T-helper 1 cell (primary cell): ENCODE data around the gene POLR2J.
"Not testable (repeated sequence)": the region's sequence is repeated elsewhere in the genome, so short reads cannot be mapped to it uniquely, and the experiment has no call there.

Experiments
- DNase-seq, 5 donors: peaks; one replicate each; pipeline ENCODE4 v3.0.0-alpha.2; 2012 to 2020

The POLR2J gene

DNA sequence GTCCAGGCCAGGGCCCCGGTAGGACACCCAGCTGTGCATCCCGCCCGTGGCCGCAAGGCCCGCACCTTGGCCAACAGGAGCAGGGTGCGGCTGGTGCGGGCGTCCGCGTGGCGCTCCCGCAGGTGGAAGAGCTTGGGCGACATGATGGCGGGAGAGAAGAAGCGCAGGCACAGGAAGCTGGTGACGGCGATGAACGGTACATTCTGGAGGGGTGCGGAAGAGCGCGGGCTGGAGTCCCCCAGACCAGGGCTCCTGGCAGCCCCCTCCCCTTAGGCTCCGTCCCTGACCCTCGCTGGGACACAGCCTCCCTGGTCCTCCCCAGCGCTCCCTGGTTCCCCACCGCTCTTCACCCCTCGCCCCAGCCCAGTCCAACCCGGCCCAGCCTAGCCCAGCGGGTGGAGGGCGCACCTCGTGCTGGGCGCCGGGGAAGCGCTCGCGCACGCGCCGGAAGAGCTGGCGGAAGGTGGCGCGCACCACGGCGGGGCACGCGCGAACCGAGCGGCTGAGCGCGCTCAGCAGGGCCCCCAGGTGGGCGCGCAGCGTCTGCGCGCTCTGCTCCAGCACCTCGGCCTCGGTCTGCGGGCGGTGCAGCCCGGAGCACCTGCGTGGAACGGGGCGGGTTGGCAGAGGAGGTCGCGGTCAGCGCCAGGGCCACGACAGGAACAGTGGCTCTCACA, 15.9 kb upstream of the POLR2J start:
- DNase-seq: not testable (repeated sequence)

- DNase-seq: not testable (repeated sequence)
Measured at GRCh38 chr7:102494026-102494425, 15.3 kb upstream of the POLR2J start.

GRCh38 chr7:102493220-102493935, 14.7 kb upstream of the POLR2J start:
- DNase-seq: not testable (repeated sequence)

DNA sequence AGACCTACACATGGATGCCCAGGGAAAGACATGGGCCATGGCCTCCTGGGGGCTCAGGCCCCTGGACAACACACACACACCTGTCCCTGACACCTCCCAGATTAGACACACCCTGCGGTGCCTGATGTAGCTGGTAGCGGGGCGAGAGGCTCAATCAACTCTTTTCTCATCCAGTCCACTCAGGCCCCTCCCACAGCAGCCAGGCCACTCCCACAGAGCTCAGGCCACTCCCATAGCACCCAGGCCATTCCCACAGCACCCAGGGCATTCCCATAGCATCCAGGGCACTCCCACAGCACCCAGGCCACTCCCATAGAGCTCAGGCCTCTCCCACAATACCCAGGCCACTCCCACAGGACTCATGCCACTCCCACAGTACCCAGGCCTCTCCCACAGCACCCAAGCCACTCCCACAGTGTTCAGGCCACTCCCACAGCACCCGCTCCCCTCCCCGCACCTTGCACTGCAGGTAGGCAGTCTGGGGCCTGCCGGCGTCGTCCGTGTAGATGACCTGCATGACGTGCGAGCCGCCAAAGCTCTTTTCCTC, 11.9 kb upstream of the POLR2J start:
- peak in 4 of 5 donors; percentile 24 to 36 (median 31) for DNase-seq

- not testable (repeated sequence) for DNase-seq
Measured at GRCh38 chr7:102484317-102484716, 5.6 kb upstream of the POLR2J start.

DNA sequence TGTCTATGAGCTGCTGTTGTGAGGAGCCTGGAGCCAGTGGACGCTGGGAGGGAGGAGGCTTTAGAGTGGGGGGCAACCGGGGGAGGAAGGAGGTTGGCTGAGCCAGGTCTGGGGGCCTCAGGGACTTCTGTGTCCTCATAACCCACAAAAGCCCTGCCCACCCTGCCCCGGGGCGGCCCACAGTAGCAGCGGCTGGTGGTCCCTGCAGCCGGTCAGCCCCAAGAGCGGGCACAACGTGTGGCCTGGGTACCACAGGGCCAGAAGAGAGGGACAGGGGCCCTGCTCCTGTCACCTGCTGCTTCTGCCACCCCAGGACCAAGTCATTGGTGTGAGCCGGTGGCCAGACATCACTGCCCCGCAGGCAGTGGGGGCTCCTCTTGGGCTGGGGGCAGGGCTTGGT, 3.2 kb upstream of the POLR2J start:
- not testable (repeated sequence) for DNase-seq

GRCh38 chr7:102479982-102480637, 1.4 kb upstream of the POLR2J start:
- DNase-seq: peak in 1 of 5 donors; percentile 4

- not testable (repeated sequence) for DNase-seq
Measured at GRCh38 chr7:102479209-102479584, 475 bp upstream of the POLR2J start.

DNA sequence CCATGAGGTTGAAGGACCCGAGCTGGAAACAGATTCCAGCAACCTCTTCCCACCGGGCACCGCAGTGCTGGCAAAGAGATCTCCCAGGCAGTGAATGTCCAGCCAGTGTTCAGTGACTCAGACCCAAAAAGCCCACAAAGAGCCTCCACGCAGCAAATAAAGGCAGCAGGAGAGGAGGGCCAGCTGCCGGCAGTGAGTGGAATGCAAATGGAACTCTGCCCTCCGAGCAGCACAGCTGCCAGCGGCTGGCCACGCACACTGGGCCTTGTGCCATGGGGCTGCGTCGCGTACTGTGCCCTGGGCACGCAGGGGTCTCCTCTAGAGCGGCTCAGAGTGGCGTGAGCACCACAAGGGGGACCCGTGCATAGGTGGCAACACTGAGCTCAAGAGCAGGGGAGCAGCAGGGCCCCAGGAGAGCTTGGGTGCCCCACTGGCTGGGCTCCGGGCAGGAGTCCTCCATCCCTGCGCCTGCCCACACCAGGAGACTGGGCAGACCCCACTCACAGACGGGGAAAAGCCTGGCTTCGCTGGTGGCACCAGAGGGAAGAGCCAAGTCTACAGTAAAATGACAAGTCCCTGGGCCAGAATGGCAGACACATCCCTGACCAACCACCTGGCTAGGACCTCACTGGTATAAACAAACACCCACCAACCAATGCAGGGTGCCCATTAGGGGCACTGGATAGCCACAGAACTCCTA, 3.8 kb downstream of the POLR2J start:
- DNase-seq: not testable (repeated sequence)

GRCh38 chr7:102474116-102474515, 4.6 kb downstream of the POLR2J start:
- DNase-seq: not testable (repeated sequence)

DNA sequence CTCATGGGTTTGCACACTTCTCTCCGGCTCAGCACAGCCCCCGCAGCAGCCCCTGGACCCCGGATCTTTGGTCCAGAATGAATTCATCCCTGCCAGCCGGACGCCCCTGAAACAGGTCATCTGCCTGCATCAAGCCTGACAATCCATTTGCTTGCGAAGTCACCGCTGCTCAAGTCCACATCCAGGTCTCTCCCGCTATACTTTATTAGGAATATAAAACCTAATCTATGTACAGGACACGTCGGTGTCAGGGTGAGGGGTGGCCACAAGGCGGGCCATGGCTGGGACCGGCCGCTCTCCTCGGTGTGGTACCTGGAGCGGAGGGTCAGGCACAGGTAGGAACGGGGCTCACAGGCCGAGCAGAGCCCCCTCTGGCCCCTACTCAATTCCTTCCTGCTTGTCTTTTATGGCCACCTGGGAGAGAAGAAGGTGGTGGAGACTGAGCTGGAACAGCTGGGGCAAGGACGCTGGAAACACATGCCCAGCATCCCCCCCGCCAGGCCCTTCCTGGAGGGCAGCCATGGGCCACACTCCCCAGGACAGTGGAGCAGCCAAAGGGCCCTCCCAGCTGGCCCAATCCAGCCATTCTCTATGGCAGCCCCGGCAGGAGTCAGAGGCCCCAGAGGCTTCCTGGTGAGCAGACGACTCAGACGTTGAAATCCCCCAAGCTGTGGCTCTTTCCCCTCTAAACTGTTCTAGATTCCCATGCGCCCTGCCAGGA, 5.3 kb downstream of the POLR2J start:
- peak in 1 of 5 donors; percentile 4 for DNase-seq

DNA sequence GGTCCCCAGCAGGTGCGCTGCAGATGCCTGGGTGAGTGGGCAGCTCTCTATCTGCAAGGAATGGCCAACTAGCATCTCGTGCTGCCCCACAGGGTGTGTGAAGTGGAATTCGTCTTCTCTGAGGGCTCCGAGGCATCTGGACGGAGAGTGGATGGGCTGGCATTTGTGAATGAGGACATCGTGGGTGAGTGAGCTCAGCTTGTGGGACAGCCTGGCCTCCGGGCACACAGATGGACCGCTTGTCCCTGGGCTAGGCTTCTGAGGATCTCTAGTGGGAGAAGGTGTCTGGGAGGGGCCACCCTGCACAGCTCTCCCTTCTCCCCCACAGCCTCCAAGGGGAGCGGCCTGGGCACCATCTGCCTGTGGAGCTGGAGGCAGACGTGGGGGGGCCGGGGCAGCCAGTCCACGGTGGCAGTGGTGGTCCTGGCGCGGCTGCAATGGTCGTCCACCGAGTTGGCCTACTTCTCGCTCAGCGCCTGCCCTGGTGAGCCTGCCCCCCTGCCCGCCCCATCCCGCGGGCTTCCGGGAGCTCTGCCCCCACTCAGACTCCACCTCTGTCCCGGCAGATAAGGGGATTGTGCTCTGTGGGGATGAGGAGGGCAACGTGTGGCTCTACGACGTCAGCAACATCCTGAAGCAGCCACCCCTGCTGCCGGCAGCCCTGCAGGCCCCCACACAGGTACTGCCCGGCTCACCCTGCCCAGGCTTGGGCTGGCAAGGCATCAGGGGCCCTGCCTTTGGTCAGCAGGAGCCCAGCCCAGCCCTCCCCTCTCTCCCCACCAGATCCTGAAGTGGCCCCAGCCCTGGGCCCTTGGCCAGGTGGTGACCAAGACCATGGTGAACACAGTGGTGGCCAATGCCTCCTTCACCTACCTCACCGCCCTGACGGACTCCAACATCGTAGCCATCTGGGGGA, 6.3 kb downstream of the POLR2J start:
- DNase-seq: peak in 1 of 5 donors; percentile 9

DNA sequence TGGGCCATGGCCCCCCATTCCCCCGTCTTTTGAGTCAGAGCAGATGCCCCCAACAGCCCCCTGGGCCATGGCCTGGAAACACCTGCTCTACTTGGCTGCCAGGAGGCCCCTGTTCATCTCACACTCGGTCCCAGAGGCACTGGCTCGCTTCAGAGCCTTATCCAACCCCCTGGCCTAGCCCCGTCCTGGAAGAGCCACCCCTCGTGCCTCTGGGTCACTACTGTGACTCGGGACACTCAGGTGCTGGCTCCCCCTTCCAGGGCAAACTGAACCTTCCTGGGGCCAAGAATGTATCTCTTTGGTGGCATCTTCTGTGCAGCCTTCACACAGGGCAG, 7.0 kb downstream of the POLR2J start:
- peak in 1 of 5 donors; percentile 11 for DNase-seq

DNA sequence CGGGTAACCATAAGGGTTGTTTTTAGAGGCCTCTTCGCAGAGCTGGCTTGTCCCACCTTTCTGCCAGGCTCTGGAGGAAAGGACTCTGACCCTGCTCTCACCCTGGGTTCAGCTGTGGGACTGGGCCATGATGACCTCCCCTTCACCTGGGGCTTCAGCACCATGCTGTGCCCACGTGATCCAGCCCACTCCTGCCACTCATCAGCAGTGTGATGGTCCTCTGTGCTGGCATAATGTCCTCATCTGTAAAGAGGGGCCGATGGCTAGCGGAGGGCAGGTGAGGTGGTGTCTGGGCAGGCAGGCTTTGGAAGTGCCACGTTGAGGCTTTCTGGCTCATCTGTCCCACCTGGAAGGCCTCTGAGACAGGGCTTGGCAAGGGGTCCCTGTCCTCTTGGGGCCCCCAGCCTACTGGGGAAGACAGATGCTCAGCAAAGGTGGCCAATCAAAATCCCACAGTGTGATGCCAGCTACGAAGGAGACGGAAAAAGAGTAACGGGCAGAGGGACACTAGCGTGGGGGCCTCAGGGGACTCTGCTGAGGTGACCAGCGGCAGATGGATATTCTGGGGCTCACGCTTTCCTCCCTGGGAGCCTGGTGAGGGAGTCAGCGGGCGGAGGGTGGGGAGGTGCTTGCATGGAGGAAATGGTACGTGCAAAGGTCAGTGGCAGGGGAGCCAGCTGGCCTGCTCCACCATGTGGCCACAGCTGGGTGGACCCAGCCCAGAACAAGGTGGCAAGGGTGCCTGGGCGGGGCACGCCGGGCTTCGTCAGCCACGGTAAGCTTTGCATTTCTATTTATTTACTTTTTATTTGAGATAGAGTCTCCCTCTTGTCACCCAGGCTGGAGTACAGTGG, 8.5 kb downstream of the POLR2J start:
- DNase-seq: peak in 1 of 5 donors; percentile 5

GRCh38 chr7:102469351-102469971, 9.3 kb downstream of the POLR2J start:
- DNase-seq: peak in 1 of 5 donors; percentile 5

DNA sequence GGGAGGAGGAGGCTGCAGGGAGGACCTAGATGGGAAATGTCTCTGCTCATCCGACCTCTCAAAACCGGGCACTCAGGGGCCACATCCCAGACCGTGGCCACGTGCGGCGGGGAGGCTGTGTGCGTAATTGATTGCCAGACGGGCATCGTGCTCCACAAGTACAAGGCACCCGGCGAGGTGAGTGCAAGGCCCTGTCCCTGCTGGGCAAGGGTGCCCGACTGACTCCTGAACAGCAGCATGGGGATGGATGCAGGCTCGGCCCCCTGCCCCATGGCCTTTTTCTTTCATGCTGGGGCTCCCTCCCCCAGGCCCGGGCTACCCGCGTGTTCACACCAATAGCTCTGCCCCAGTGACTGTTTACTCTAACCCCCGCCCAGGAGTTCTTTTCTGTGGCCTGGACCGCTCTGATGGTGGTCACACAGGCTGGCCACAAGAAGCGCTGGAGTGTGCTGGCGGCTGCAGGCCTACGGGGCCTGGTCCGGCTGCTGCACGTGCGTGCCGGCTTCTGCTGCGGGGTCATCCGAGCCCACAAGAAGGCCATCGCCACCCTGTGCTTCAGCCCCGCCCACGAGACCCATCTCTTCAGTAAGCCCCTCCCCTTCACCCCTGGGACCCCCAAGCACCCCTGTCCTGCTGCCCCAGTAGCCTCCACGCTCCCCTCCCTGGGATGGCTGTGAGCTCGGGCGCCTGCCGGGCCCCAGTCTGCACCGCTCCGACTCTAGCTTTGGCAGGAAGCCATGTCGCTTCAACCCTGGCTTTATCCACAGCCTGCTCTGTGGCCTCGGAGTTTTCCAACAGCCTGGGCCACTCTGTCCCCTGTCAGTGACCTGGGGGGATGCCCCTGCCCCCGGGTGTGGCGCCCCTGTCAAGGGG, 10.0 kb downstream of the POLR2J start:
- DNase-seq: peak in 1 of 5 donors; percentile 10

GRCh38 chr7:102467581-102468477, 10.9 kb downstream of the POLR2J start:
- DNase-seq: no peak
